HL-60 (cell line): ENCODE measurements around the gene PRELP.

Source experiments
- POLR2AphosphoS5 ChIP-seq: IDR thresholded peaks from 2 replicates; pipeline ENCODE4 v1.6.1; 2012; ENCODE audit warnings: low read depth
- SPI1 ChIP-seq: IDR thresholded peaks from 2 replicates; pipeline ENCODE4 v1.6.1; 2012; ENCODE audit warnings: low read depth, mild to moderate bottlenecking, borderline replicate concordance

- TF ChIP-seq SPI1 (no peak), POLR2AphosphoS5 (no peak)
These were observed 55.5 kb downstream of the PRELP start for GRCh38 chr1:203531063-203531462.
